ENCODE data around the gene SETBP1.

The SETBP1 gene

DNA sequence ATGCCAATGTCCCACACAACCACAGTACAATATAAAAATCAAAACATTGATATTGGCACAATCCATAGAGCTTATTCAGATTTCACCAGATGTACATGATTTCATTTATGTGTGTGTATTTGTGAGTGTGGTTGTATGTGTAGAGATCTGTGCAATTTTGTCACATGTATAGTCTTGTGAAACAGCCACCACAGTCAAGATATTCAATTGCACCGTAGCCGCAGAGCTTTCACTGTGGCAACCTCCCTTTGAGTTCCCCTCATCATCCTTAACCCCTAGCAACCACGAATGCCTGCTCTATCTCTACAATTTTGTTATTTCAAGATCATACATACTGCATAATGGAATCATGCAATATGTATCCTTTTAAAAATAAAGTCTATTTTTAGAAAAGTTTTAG, 391.3 kb downstream of the SETBP1 start:
- no peaks in the 10 kb centered on the region for H3K27me3 ChIP-seq (ENCODE audit: control insufficient read depth, low read length)
- TF ChIP-seq, protein P1, sequence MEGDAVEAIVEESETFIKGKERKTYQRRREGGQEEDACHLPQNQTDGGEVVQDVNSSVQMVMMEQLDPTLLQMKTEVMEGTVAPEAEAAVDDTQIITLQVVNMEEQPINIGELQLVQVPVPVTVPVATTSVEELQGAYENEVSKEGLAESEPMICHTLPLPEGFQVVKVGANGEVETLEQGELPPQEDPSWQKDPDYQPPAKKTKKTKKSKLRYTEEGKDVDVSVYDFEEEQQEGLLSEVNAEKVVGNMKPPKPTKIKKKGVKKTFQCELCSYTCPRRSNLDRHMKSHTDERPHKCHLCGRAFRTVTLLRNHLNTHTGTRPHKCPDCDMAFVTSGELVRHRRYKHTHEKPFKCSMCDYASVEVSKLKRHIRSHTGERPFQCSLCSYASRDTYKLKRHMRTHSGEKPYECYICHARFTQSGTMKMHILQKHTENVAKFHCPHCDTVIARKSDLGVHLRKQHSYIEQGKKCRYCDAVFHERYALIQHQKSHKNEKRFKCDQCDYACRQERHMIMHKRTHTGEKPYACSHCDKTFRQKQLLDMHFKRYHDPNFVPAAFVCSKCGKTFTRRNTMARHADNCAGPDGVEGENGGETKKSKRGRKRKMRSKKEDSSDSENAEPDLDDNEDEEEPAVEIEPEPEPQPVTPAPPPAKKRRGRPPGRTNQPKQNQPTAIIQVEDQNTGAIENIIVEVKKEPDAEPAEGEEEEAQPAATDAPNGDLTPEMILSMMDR (IDR thresholded peaks at IDR 0.05; ENCODE audit: low read depth, low read length, poor library complexity, severe bottlenecking): no peak
- TF ChIP-seq EZH2phosphoT487 (IDR thresholded peaks at IDR 0.05; ENCODE audit: borderline replicate concordance, low read length): no peak
- no peaks in the 10 kb centered on the region for H3K79me2 ChIP-seq (ENCODE audit: control insufficient read depth, low read length)
- H4K20me1 ChIP-seq (ENCODE audit: control insufficient read depth, insufficient read depth, low read depth, low read length): no peaks in the 10 kb centered on the region
- no peaks in the 10 kb centered on the region for H3K9me2 ChIP-seq (replicated peaks; ENCODE audit: control insufficient read depth, low read length)
- H3K4me2 ChIP-seq (ENCODE audit: low read length): no peak overlapping the region
- no peak overlapping the region for H3K4me3 ChIP-seq (ENCODE audit: low read length)
- H3K9me3 ChIP-seq (ENCODE audit: control insufficient read depth, insufficient read depth, low read length): no peaks in the 10 kb centered on the region
- no peaks in the 10 kb centered on the region for H3K36me3 ChIP-seq (ENCODE audit: control insufficient read depth, low read length)
- H3F3A ChIP-seq (ENCODE audit: control insufficient read depth, insufficient read depth): no peaks in the 10 kb centered on the region
- no peaks in the 10 kb centered on the region for H3K4me1 ChIP-seq (ENCODE audit: control insufficient read depth, low read length)
- H3K27ac ChIP-seq (ENCODE audit: low read depth, low read length): no peak overlapping the region

DNA sequence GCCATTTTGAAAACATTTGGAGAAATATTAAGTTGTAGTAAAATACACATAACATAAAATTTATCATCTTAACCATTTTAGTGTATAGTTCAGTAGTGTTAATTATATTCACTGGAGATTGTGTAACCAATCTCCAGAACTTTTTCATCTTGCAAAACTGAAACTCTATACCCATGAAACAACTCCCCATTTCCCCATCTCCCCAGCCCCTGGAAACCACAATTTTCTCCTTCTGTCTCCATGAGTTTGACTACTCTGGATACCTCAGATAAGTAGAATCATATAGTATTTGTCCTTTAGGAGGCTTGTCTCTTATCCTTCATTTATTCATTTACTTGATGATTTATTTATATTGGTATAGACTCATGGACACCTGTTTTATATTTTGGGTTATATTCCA, 392.9 kb downstream of the SETBP1 start:
- H3K4me3 ChIP-seq (ENCODE audit: low read length): no peak overlapping the region
- H3K36me3 ChIP-seq (ENCODE audit: control insufficient read depth, low read length): no peaks in the 10 kb centered on the region
- no peaks in the 10 kb centered on the region for H3K4me1 ChIP-seq (ENCODE audit: control insufficient read depth, low read length)
- H3K9me2 ChIP-seq (replicated peaks; ENCODE audit: control insufficient read depth, low read length): no peaks in the 10 kb centered on the region
- H3K9me3 ChIP-seq (ENCODE audit: control insufficient read depth, insufficient read depth, low read length): no peaks in the 10 kb centered on the region
- H3K27ac ChIP-seq (ENCODE audit: low read depth, low read length): no peak overlapping the region
- H4K20me1 ChIP-seq (ENCODE audit: control insufficient read depth, insufficient read depth, low read depth, low read length): no peaks in the 10 kb centered on the region
- H3F3A ChIP-seq (ENCODE audit: control insufficient read depth, insufficient read depth): no peaks in the 10 kb centered on the region
- no peaks in the 10 kb centered on the region for H3K79me2 ChIP-seq (ENCODE audit: control insufficient read depth, low read length)
- no peaks in the 10 kb centered on the region for H3K27me3 ChIP-seq (ENCODE audit: control insufficient read depth, low read length)
- H3K4me2 ChIP-seq (ENCODE audit: low read length): no peak overlapping the region
- TF ChIP-seq, protein P1 (IDR thresholded peaks at IDR 0.05; ENCODE audit: low read depth, low read length, poor library complexity, severe bottlenecking): no peak
- no peak for TF ChIP-seq EZH2phosphoT487 (IDR thresholded peaks at IDR 0.05; ENCODE audit: borderline replicate concordance, low read length)

- Histone ChIP-seq H3K4me3 (ENCODE audit: low read length) (no peak overlapping the region), H3K36me3 (ENCODE audit: control insufficient read depth, low read length) (no peaks in the 10 kb centered on the region), H4K20me1 (ENCODE audit: control insufficient read depth, insufficient read depth, low read depth, low read length) (no peaks in the 10 kb centered on the region), H3K27me3 (ENCODE audit: control insufficient read depth, low read length) (no peaks in the 10 kb centered on the region), H3K27ac (ENCODE audit: low read depth, low read length) (no peak overlapping the region), H3K9me2 (replicated peaks; ENCODE audit: control insufficient read depth, low read length) (no peaks in the 10 kb centered on the region), H3K4me2 (ENCODE audit: low read length) (peak overlapping the region; percentile 3; the same call in 1 of the 2 replicates), H3K79me2 (ENCODE audit: control insufficient read depth, low read length) (no peaks in the 10 kb centered on the region), H3K4me1 (ENCODE audit: control insufficient read depth, low read length) (peaks cover 9% of the 10 kb centered on the region), H3K9me3 (ENCODE audit: control insufficient read depth, insufficient read depth, low read length) (no peaks in the 10 kb centered on the region), H3F3A (ENCODE audit: control insufficient read depth, insufficient read depth) (no peaks in the 10 kb centered on the region)
- TF ChIP-seq EZH2phosphoT487 (IDR thresholded peaks at IDR 0.05; ENCODE audit: borderline replicate concordance, low read length): no peak
- TF ChIP-seq, protein P1 (IDR thresholded peaks at IDR 0.05; ENCODE audit: low read depth, low read length, poor library complexity, severe bottlenecking): no peak
These were observed 401.0 kb downstream of the SETBP1 start for GRCh38 chr18:45081566-45082181.
